Sigmoid colon (tissue), 7 donors: ENCODE data around the gene NOS3. TPM values are rescaled to one million over a fixed set of nuclear protein-coding genes. Genes with fewer than 3 reads are reported as not detected.
"Not testable (repeated sequence)": the region's sequence is repeated elsewhere in the genome, so short reads cannot be mapped to it uniquely, and the experiment has no call there.

Source experiments
- DNase-seq: peaks from one replicate; pipeline ENCODE4 v3.0.0-alpha.2; 2019
- H3K27ac ChIP-seq, 4 donors: fragments of 200-600 bp; sonication (generic); one replicate each; pipeline ENCODE4 v1.5.1; 2016 to 2019; ENCODE audit warnings: mild to moderate bottlenecking in 1 of 4
- H3K27me3 ChIP-seq, 3 donors: fragments of 200-600 bp; sonication (generic); one replicate each; pipeline ENCODE4 v1.5.1; 2019; ENCODE audit warnings: mild to moderate bottlenecking in 1 of 3
- H3K36me3 ChIP-seq, 4 donors: fragments of 200-600 bp; sonication (generic); one replicate each; pipeline ENCODE4 v1.5.1; 2016 to 2019
- H3K4me1 ChIP-seq, 4 donors: fragments of 200-600 bp; sonication (generic); one replicate each; pipeline ENCODE4 v1.5.1; 2017 to 2019
- H3K4me3 ChIP-seq, 4 donors: fragments of 200-600 bp; sonication (generic); one replicate each; pipeline ENCODE4 v1.5.1; 2017 to 2019; ENCODE audit warnings: mild to moderate bottlenecking in 2 of 4, moderate library complexity in 1 of 4
- H3K9me3 ChIP-seq, 4 donors: fragments of 200-600 bp in 3 of 4; sonication (generic) in 3 of 4; one replicate each; pipeline versions ENCODE4 v1.5.1 to v1.6.1; 2013 to 2019
- EP300 ChIP-seq, 4 donors: sonication (generic); formaldehyde crosslinking; IDR thresholded peaks; one replicate each; pipeline ENCODE4 v1.6.1; 2017; ENCODE audit warnings: antibody characterized with exemption in 4 of 4
- POLR2A ChIP-seq, 2 donors: fragments of 450-650 bp; IDR thresholded peaks; one replicate each; pipeline ENCODE4 v1.6.1; 2016; ENCODE audit warnings: antibody characterized with exemption in 2 of 2, mild to moderate bottlenecking in 2 of 2, moderate library complexity in 2 of 2
- POLR2AphosphoS5 ChIP-seq, 4 donors: sonication (generic); formaldehyde crosslinking; IDR thresholded peaks; one replicate each; pipeline ENCODE4 v1.6.1; 2017; ENCODE audit warnings: antibody characterized with exemption in 4 of 4
- WGBS, 2 donors: extraction: QIAGEN DNeasy Blood & Tissue Kit; methylation state at CpG; one replicate each; pipeline ENCODE4 v1.1.7; 2013; 5-methylcytosine and 5-hydroxymethylcytosine counted together
- intact Hi-C: fragments of 100-400 bp; cut with DNase I; formaldehyde crosslinking; loops from one replicate; pipeline ENCODE4 v1.15.1; 2023
- polyA plus RNA-seq, 3 donors: library from polyadenylated mRNA; stranded (reverse); fragments of 200-250 nt; gene quantifications; one replicate each; pipeline ENCODE4 v1.2.3, GENCODE V29; 2013
- total RNA-seq, 4 donors: library from RNA; depleted of rRNA; stranded (reverse); fragments of >200 nt; gene quantifications; one replicate each; pipeline ENCODE4 v1.1.0, GENCODE V29; 2016
- TF ChIP-seq, protein P1 (sequence below), 4 experiments: fragments of 450-650 bp in 3 of 4; fragments of 200-600 bp in 1 of 4; IDR thresholded peaks; one replicate each; pipeline ENCODE4 v1.5.1; 2016 to 2019; ENCODE audit warnings: antibody characterized with exemption in 4 of 4, mild to moderate bottlenecking in 3 of 4, moderate library complexity in 2 of 4
- donor health status: healthy with polysubstance abuse.
- donor health status: Bipolar disorder and iron deficiency.
- donor health status: healthy.

The NOS3 gene
- total and polyA plus RNA-seq, 7 donors = 0.23 to 7.2 (median 1.8) TPM

DNA sequence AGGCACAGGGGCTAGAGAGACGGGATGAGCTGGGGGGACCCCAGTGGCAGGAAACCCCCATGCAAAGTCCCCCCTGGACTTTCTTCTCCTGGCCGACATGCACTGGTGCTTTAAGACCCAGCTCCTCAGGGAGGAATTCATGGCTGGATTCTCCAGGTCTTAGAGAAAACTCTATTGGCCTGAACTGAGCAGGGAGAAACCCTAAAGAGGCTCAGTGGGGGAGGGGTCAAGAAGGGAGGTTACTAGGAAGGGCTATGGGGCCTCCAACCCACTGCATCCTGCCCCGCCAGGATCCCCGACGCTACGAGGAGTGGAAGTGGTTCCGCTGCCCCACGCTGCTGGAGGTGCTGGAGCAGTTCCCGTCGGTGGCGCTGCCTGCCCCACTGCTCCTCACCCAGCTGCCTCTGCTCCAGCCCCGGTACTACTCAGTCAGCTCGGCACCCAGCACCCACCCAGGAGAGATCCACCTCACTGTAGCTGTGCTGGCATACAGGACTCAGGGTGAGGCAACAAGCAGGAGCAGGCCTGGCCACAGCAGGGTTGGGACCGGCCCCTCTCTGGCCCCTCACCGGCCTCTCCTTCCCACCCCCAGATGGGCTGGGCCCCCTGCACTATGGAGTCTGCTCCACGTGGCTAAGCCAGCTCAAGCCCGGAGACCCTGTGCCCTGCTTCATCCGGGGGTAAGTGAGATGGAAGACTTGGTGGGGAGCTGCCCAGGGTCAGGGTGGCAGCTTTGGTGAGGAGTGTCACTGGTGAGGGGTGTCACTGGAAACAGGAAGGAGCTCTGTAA, 19.7 kb downstream of the NOS3 start:
- peaks cover 20 to 65% (median 51%) of the 10 kb centered on the region in 3 donors for H3K27me3 ChIP-seq
- no peak for TF ChIP-seq POLR2A (IDR thresholded peaks at IDR 0.05)
- TF ChIP-seq, protein P1, sequence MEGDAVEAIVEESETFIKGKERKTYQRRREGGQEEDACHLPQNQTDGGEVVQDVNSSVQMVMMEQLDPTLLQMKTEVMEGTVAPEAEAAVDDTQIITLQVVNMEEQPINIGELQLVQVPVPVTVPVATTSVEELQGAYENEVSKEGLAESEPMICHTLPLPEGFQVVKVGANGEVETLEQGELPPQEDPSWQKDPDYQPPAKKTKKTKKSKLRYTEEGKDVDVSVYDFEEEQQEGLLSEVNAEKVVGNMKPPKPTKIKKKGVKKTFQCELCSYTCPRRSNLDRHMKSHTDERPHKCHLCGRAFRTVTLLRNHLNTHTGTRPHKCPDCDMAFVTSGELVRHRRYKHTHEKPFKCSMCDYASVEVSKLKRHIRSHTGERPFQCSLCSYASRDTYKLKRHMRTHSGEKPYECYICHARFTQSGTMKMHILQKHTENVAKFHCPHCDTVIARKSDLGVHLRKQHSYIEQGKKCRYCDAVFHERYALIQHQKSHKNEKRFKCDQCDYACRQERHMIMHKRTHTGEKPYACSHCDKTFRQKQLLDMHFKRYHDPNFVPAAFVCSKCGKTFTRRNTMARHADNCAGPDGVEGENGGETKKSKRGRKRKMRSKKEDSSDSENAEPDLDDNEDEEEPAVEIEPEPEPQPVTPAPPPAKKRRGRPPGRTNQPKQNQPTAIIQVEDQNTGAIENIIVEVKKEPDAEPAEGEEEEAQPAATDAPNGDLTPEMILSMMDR (IDR thresholded peaks at IDR 0.05) = no peak
- TF ChIP-seq EP300 (IDR thresholded peaks at IDR 0.05) = no peak
- no peak for TF ChIP-seq POLR2AphosphoS5 (IDR thresholded peaks at IDR 0.05)
- H3K4me3 ChIP-seq = no peak overlapping the region
- DNase-seq = no peak
- H3K9me3 ChIP-seq = no peaks in the 10 kb centered on the region
- peaks cover 0 to 26% (median 15%) of the 10 kb centered on the region in 4 donors for H3K4me1 ChIP-seq
- H3K36me3 ChIP-seq = no peaks in the 10 kb centered on the region
- H3K27ac ChIP-seq = no peak overlapping the region
- WGBS, 2 donors = 44 to 79% methylated on average over 18 of the region's 18 CpGs
- intact Hi-C loops = no loop called here

DNA sequence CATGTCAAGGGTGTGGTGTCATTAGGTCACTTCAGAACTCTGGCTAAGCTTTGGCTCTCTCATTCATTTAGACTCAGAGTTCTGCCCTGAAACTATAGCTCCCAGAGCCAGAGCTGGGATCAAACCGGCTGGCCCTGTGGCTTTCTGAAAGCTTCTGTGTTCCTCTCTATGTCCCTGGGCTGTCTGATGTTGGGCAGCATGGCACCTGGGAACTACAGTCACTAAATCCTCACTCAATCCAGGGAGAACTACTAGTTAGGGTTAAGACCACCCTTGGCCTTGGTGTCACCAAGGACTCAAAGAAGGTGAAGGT, 20.2 kb downstream of the NOS3 start:
- intact Hi-C loops = no loop called here
- Histone ChIP-seq H3K36me3 (no peaks in the 10 kb centered on the region), H3K27ac (no peak overlapping the region), H3K4me3 (no peak overlapping the region), H3K4me1 (peaks cover 0 to 26% (median 15%) of the 10 kb centered on the region in 4 donors), H3K27me3 (peaks cover 20 to 70% (median 56%) of the 10 kb centered on the region in 3 donors), H3K9me3 (no peaks in the 10 kb centered on the region)
- TF ChIP-seq, protein P1 (IDR thresholded peaks at IDR 0.05) = no peak
- TF ChIP-seq POLR2AphosphoS5 (IDR thresholded peaks at IDR 0.05) = no peak
- no peak for TF ChIP-seq EP300 (IDR thresholded peaks at IDR 0.05)
- TF ChIP-seq POLR2A (IDR thresholded peaks at IDR 0.05) = no peak
- no peak for DNase-seq
- WGBS, 2 donors = 62 to 65% methylated on average over 1 of the region's 1 CpG

DNA sequence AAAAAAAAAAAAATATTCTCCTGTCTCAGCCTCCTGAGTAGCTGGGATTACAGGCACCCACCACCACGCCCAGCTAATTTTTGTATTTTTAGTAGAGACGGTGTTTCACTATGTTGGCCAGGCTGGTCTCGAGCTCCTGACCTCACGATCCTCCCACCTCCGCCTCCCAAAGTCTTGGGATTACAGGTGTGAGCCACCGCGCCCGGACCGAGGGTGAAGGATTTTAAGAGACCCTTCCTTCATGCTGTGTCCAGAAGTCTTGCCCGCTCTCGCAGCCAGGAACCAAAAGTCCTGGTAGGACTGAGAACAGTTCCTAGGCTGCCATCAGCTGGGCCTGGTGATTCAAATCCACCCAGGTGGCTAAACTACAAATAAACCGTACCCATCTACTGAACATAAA, 20.8 kb downstream of the NOS3 start:
- DNase-seq, intact Hi-C loops, H3K9me3 ChIP-seq, H3K4me3 ChIP-seq, H3K36me3 ChIP-seq, H3K27ac ChIP-seq: not testable (repeated sequence)
- H3K27me3 ChIP-seq = peaks cover 20 to 76% (median 62%) of the 10 kb centered on the region in 3 donors
- WGBS, 2 donors = 84 to 91% methylated on average over 12 of the region's 12 CpGs
- peaks cover 0 to 26% (median 15%) of the 10 kb centered on the region in 4 donors for H3K4me1 ChIP-seq

GRCh38 chr7:151012031-151012692, 21.3 kb downstream of the NOS3 start:
- Histone ChIP-seq H3K4me1 (peaks cover 0 to 26% (median 15%) of the 10 kb centered on the region in 4 donors), H3K36me3 (no peaks in the 10 kb centered on the region), H3K27ac (no peak overlapping the region), H3K27me3 (peaks cover 22 to 81% (median 67%) of the 10 kb centered on the region in 3 donors), H3K4me3 (no peak overlapping the region), H3K9me3 (no peaks in the 10 kb centered on the region)
- no peak for DNase-seq
- intact Hi-C loops = no loop called here
- WGBS, 2 donors = 29 to 65% methylated on average over 6 of the region's 6 CpGs
- TF ChIP-seq, protein P1 (IDR thresholded peaks at IDR 0.05) = no peak
- no peak for TF ChIP-seq EP300 (IDR thresholded peaks at IDR 0.05)
- no peak for TF ChIP-seq POLR2A (IDR thresholded peaks at IDR 0.05)
- TF ChIP-seq POLR2AphosphoS5 (IDR thresholded peaks at IDR 0.05) = no peak

- Histone ChIP-seq H3K4me3 (no peak overlapping the region), H3K27ac (no peak overlapping the region)
- WGBS, 2 donors = 45 to 80% methylated on average over 23 of the region's 23 CpGs
These were observed 22.1 kb downstream of the NOS3 start for GRCh38 chr7:151012911-151013347.

More at GRCh38 chr7:151012911-151013347, 22.1 kb downstream of the NOS3 start:
- no peaks in the 10 kb centered on the region for H3K9me3 ChIP-seq
- H3K27me3 ChIP-seq = peaks cover 26 to 89% (median 75%) of the 10 kb centered on the region in 3 donors
- intact Hi-C loops = no loop called here
- TF ChIP-seq, protein P1 (IDR thresholded peaks at IDR 0.05) = peak in 2 of 4 experiments; percentile 22 to 26
- no peak for TF ChIP-seq EP300 (IDR thresholded peaks at IDR 0.05)
- H3K4me1 ChIP-seq = peaks cover 0 to 30% (median 19%) of the 10 kb centered on the region in 4 donors
- no peaks in the 10 kb centered on the region for H3K36me3 ChIP-seq
- peak; percentile 63 for DNase-seq
